ENCODE results near the gene PRICKLE2.

PRICKLE2 gene

DNA sequence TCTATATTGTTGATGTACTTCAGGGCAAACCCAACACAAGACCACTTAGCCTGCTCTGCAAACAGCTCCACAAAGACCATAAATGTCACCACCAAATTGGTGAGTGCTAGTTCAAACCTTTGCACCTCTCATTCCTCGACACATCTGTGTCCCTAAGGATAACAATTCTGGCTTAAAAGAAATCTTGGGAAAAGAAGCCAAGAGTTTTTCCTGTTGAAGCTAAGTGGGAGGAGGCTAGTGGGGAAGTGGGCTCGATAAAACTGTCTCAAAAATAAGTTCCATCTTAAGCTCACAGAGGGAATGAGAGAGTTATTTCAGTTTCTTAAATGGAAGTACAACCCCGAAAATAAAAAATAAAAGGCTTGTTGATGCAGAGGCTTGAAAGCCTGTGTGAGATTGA lies 40.4 kb upstream of the PRICKLE2 start:
- no peak for DNase-seq
- TF ChIP-seq, protein P1, sequence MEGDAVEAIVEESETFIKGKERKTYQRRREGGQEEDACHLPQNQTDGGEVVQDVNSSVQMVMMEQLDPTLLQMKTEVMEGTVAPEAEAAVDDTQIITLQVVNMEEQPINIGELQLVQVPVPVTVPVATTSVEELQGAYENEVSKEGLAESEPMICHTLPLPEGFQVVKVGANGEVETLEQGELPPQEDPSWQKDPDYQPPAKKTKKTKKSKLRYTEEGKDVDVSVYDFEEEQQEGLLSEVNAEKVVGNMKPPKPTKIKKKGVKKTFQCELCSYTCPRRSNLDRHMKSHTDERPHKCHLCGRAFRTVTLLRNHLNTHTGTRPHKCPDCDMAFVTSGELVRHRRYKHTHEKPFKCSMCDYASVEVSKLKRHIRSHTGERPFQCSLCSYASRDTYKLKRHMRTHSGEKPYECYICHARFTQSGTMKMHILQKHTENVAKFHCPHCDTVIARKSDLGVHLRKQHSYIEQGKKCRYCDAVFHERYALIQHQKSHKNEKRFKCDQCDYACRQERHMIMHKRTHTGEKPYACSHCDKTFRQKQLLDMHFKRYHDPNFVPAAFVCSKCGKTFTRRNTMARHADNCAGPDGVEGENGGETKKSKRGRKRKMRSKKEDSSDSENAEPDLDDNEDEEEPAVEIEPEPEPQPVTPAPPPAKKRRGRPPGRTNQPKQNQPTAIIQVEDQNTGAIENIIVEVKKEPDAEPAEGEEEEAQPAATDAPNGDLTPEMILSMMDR (IDR thresholded peaks at IDR 0.05; ENCODE audit: low read depth, low read length, missing control alignments) = no peak
- H3K27ac ChIP-seq = peak overlapping the region; percentile 77
- peak overlapping the region; percentile 46 for H3K4me3 ChIP-seq (ENCODE audit: low read depth, low read length)
- H3K27me3 ChIP-seq (replicated peaks) = no peaks in the 10 kb centered on the region
- no peaks in the 10 kb centered on the region for H3K36me3 ChIP-seq (replicated peaks)
- in situ Hi-C loops (cut with HindIII; ENCODE audit: low pct_ligation_motif_present, low sequenced_read_pairs) = no loop called here

DNA sequence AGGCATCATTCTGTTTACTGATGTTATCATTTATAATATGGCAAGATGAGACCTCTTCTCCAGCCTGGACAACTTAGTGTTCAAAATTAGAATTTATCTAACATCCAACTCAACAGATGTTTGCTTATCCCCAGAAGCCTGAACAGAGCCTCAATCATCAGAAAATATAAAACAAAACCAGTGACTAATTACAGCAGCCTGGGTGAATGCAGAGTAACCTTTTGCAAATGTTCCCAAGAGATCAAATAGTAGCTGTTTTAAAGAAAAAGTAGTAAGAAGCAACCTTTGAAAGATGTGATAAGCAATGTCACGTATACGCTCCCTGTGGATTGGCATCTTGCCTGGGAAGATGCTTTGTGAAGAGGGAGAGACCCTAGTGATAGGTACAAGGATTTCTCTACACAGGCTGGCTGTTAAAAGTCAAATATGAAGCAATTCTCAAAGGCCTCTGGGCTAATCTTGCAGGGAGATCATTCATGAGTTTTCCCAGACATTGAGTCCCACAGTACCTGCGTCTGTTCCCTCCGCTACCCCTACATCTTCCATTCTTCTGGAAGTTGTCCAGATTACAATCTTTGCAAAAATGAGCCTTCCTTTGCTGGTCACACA lies 39.3 kb upstream of the PRICKLE2 start:
- Histone ChIP-seq H3K27ac (no peak overlapping the region), H3K4me3 (ENCODE audit: low read depth, low read length) (no peak overlapping the region), H3K27me3 (replicated peaks) (no peaks in the 10 kb centered on the region), H3K36me3 (replicated peaks) (no peaks in the 10 kb centered on the region)
- DNase-seq = peak; percentile 41
- TF ChIP-seq, protein P1 (IDR thresholded peaks at IDR 0.05; ENCODE audit: low read depth, low read length, missing control alignments) = no peak
- in situ Hi-C loops (cut with HindIII; ENCODE audit: low pct_ligation_motif_present, low sequenced_read_pairs) = no loop called here

GRCh38 chr3:64262574-64263114 lies 37.4 kb upstream of the PRICKLE2 start:
- no peak for DNase-seq
- no peak overlapping the region for H3K27ac ChIP-seq
- H3K4me3 ChIP-seq (ENCODE audit: low read depth, low read length) = no peak overlapping the region
- no peaks in the 10 kb centered on the region for H3K27me3 ChIP-seq (replicated peaks)
- no peaks in the 10 kb centered on the region for H3K36me3 ChIP-seq (replicated peaks)
- in situ Hi-C loops (cut with HindIII; ENCODE audit: low pct_ligation_motif_present, low sequenced_read_pairs) = no loop called here
- TF ChIP-seq, protein P1 (IDR thresholded peaks at IDR 0.05; ENCODE audit: low read depth, low read length, missing control alignments) = peak; percentile 33

DNA sequence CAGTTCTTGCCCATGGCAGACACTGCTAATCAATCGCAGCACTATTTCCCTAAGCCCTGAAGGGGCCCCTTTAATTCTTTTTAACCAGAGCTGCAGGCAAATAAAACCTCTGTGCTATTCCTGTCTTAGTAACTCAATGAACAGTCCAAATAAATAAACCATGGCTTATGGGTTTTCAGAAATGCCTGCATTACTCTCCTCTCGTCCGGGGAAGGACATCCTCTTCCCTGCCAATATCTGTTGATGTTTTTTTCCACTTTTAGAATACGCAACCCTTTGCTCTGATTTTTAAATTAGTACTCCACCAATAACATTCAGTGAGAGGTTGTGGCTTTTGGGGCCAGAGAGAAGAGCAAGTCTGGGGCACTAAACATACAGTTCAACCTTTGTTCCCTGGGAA lies 35.2 kb upstream of the PRICKLE2 start:
- no peak overlapping the region for H3K4me3 ChIP-seq (ENCODE audit: low read depth, low read length)
- H3K27me3 ChIP-seq (replicated peaks) = no peaks in the 10 kb centered on the region
- in situ Hi-C loops (cut with HindIII; ENCODE audit: low pct_ligation_motif_present, low sequenced_read_pairs) = no loop called here
- H3K36me3 ChIP-seq (replicated peaks) = no peaks in the 10 kb centered on the region
- TF ChIP-seq, protein P1 (IDR thresholded peaks at IDR 0.05; ENCODE audit: low read depth, low read length, missing control alignments) = no peak
- no peak overlapping the region for H3K27ac ChIP-seq
- no peak for DNase-seq

- no peak for DNase-seq
- H3K27me3 ChIP-seq (replicated peaks) = no peaks in the 10 kb centered on the region
- in situ Hi-C loops (cut with HindIII; ENCODE audit: low pct_ligation_motif_present, low sequenced_read_pairs) = no loop called here
- H3K27ac ChIP-seq = no peak overlapping the region
- H3K4me3 ChIP-seq (ENCODE audit: low read depth, low read length) = no peak overlapping the region
- H3K36me3 ChIP-seq (replicated peaks) = no peaks in the 10 kb centered on the region
- TF ChIP-seq, protein P1 (IDR thresholded peaks at IDR 0.05; ENCODE audit: low read depth, low read length, missing control alignments) = no peak
Measured at GRCh38 chr3:64259636-64260035, 34.4 kb upstream of the PRICKLE2 start.
